Measurements from ENCODE around the gene ALDH1L1.

DNA sequence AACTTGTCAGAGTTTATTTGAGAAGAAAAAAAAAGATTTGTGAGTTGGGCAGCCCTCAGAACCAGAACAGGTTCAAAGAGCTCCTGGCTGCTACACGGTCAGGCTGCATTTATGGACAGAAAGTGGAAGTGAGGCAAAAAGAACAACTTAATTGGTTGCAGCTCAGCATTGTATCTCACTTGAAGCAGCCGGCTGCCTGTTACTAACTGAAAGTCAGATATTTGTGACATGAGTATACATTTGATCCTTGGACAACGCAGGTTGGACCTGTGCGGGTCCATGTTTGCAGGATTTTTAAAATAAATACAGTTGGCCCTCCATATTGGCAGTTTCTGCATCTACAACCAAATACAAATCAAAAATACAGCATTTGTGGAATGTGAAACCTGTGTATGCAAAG is 7.5 kb upstream of the ALDH1L1 start:
- TF ChIP-seq ZKSCAN1 (IDR thresholded peaks at IDR 0.05; ENCODE audit: low read depth, low read length) (no peak), EGR1 (conservative IDR thresholded peaks at IDR 0.05) (no peak), RBM14 (IDR thresholded peaks at IDR 0.05; ENCODE audit: borderline replicate concordance, insufficient read depth, low read depth, low read length) (no peak), ETV6 (IDR thresholded peaks at IDR 0.05; ENCODE audit: borderline replicate concordance in 1 of 2, low read depth in 2 of 2, low read length in 1 of 2) (no peak), ETV6 (CRISPR knock-in tag; IDR thresholded peaks at IDR 0.05; ENCODE audit: borderline replicate concordance) (no peak), TBP (optimal IDR thresholded peaks at IDR 0.05; ENCODE audit: low read depth, low read length) (no peak), GABPB1 (CRISPR knock-in tag; IDR thresholded peaks at IDR 0.05) (no peak), CHD4 (IDR thresholded peaks at IDR 0.05; ENCODE audit: insufficient read depth, insufficient replicate concordance, low read depth, low read length, poor library complexity, severe bottlenecking) (no peak)
- TF ChIP-seq, protein P1, sequence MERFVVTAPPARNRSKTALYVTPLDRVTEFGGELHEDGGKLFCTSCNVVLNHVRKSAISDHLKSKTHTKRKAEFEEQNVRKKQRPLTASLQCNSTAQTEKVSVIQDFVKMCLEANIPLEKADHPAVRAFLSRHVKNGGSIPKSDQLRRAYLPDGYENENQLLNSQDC (CRISPR knock-in tag; IDR thresholded peaks at IDR 0.05) = no peak
- TF ChIP-seq, protein P2, sequence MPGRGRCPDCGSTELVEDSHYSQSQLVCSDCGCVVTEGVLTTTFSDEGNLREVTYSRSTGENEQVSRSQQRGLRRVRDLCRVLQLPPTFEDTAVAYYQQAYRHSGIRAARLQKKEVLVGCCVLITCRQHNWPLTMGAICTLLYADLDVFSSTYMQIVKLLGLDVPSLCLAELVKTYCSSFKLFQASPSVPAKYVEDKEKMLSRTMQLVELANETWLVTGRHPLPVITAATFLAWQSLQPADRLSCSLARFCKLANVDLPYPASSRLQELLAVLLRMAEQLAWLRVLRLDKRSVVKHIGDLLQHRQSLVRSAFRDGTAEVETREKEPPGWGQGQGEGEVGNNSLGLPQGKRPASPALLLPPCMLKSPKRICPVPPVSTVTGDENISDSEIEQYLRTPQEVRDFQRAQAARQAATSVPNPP (IDR thresholded peaks at IDR 0.05; ENCODE audit: borderline replicate concordance, insufficient read depth, insufficient read length) = no peak
- TF ChIP-seq, protein P3, sequence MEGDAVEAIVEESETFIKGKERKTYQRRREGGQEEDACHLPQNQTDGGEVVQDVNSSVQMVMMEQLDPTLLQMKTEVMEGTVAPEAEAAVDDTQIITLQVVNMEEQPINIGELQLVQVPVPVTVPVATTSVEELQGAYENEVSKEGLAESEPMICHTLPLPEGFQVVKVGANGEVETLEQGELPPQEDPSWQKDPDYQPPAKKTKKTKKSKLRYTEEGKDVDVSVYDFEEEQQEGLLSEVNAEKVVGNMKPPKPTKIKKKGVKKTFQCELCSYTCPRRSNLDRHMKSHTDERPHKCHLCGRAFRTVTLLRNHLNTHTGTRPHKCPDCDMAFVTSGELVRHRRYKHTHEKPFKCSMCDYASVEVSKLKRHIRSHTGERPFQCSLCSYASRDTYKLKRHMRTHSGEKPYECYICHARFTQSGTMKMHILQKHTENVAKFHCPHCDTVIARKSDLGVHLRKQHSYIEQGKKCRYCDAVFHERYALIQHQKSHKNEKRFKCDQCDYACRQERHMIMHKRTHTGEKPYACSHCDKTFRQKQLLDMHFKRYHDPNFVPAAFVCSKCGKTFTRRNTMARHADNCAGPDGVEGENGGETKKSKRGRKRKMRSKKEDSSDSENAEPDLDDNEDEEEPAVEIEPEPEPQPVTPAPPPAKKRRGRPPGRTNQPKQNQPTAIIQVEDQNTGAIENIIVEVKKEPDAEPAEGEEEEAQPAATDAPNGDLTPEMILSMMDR (IDR thresholded peaks at IDR 0.05 in 2 of 3, conservative IDR thresholded peaks at IDR 0.05 in 1 of 3; ENCODE audit: insufficient read depth in 2 of 3, low read depth in 1 of 3, low read length in 3 of 3) = no peak
- TF ChIP-seq, protein P4, sequence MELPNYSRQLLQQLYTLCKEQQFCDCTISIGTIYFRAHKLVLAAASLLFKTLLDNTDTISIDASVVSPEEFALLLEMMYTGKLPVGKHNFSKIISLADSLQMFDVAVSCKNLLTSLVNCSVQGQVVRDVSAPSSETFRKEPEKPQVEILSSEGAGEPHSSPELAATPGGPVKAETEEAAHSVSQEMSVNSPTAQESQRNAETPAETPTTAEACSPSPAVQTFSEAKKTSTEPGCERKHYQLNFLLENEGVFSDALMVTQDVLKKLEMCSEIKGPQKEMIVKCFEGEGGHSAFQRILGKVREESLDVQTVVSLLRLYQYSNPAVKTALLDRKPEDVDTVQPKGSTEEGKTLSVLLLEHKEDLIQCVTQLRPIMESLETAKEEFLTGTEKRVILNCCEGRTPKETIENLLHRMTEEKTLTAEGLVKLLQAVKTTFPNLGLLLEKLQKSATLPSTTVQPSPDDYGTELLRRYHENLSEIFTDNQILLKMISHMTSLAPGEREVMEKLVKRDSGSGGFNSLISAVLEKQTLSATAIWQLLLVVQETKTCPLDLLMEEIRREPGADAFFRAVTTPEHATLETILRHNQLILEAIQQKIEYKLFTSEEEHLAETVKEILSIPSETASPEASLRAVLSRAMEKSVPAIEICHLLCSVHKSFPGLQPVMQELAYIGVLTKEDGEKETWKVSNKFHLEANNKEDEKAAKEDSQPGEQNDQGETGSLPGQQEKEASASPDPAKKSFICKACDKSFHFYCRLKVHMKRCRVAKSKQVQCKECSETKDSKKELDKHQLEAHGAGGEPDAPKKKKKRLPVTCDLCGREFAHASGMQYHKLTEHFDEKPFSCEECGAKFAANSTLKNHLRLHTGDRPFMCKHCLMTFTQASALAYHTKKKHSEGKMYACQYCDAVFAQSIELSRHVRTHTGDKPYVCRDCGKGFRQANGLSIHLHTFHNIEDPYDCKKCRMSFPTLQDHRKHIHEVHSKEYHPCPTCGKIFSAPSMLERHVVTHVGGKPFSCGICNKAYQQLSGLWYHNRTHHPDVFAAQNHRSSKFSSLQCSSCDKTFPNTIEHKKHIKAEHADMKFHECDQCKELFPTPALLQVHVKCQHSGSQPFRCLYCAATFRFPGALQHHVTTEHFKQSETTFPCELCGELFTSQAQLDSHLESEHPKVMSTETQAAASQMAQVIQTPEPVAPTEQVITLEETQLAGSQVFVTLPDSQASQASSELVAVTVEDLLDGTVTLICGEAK (IDR thresholded peaks at IDR 0.05) = no peak
- TF ChIP-seq, protein P4 (CRISPR knock-in tag; IDR thresholded peaks at IDR 0.05) = no peak
